H7 (cell line): ENCODE results near the gene TBC1D9B. TPM values are rescaled to one million over a fixed set of nuclear protein-coding genes. Genes with fewer than 3 reads are reported as not detected.

Source experiments
- DNase-seq: peaks from one replicate; pipeline ENCODE4 v3.0.0; 2012
- H3K27me3 ChIP-seq: 2 replicates; pipeline ENCODE4 v1.6.0; 2011; ENCODE audit warnings: mild to moderate bottlenecking, low read length; ENCODE audit not compliant: control insufficient read depth, insufficient read depth
- H3K36me3 ChIP-seq: replicated peaks from 2 replicates; pipeline ENCODE4 v1.5.1; 2011; ENCODE audit warnings: low read length; ENCODE audit not compliant: control insufficient read depth, insufficient read depth
- H3K4me3 ChIP-seq: 2 replicates; pipeline ENCODE4 v1.5.1; 2011; ENCODE audit warnings: low read depth, mild to moderate bottlenecking, control low read depth, low read length, moderate library complexity; ENCODE audit not compliant: insufficient read depth
- total RNA-seq: library from RNA; depleted of rRNA; stranded (reverse); fragments of >200 nt; shearing (Covaris generic); gene quantifications from 2 replicates; pipeline ENCODE4 v1.2.3, GENCODE V29; 2014

TBC1D9B gene
- total RNA-seq, 1 experiment from 2014 or later: 48.1 TPM

DNA sequence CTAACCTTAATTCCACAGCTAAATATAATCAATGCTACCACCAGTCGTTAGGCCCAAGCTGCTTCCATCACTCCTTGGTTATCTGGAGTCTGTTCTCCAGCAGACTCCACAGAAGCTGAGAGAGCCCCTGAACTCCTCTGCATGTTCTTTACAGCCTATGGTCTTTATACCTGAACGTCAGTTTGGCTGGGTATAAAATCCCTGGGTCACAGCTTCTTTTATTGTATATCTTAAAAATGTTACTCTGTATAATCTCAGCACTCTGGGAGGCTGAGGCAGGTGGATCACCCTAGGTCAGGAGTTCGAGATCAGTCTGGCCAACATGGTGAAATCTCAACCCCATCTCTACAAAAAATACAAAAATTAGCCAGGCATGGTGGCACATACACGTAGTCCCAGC, 25.4 kb downstream of the TBC1D9B start:
- Histone ChIP-seq H3K27me3 (no peaks in the 10 kb centered on the region), H3K36me3 (peaks cover 18% of the 10 kb centered on the region), H3K4me3 (no peak overlapping the region)
- no peak for DNase-seq

DNA sequence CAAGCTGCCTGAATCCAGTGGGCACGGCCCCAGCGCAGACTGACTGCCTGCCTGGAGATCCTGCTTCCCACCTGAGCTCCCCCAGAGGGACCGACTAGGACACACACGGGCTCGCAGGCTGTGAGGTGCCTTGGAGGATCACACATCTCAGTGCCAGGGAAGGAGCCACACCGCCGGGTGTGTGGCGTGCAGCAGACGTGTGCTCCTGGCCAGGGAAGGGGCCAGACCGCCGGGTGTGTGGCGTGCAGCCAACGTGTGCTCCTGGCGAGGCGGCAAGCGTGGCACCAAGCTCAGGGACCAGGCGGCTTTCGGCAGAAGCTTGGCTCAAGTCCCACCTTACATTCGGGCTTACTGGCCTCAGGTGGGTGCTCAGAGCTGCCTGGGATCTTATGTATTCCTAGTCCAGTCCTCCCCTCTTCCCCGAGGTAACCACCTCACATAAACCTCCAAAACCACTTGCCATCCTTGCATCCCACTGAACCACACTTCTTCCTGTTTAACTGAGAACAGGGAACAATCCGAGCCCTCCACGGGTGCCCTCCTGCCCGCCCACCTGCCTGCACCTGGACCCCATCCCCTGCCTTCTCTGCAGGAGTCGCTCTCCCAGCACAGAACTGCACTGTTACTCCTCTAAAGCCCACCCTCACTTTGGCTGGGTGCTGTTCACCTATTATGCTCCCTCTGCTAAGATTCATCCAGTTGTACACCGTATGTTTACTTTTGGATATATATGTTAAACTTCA, 26.7 kb downstream of the TBC1D9B start:
- DNase-seq: no peak
- Histone ChIP-seq H3K4me3 (no peak overlapping the region), H3K27me3 (no peaks in the 10 kb centered on the region), H3K36me3 (peaks cover 18% of the 10 kb centered on the region)

DNA sequence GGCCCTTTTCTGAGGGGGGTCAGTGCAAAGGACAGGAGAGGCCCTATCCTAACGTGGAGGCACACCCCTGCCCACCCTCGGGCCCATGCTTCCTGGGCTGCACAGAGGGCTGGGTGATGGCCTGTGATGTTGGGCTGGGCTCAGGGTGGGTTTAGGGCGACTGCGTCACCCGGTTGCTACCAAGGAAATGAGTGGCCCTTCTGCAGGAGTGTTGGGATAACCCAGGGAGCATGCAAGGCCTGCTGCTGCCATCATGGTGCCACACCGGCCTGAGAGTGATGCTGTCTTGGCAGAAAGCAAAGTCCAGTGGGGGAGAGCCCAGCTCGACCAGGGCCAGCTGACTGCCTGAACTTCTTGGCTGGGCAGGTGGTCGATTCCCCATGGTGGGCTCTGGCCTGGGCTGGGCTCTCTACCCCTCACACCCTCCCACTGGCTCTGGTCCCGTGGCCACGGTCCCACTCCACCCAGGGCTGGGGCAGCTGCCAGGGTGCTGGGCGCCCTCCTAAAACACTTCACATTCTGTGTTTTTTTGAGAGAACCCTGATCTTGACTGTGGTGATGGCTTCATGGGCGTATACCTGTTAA, 27.5 kb downstream of the TBC1D9B start:
- no peaks in the 10 kb centered on the region for H3K27me3 ChIP-seq
- DNase-seq: no peak
- H3K4me3 ChIP-seq: no peak overlapping the region
- peaks cover 16% of the 10 kb centered on the region for H3K36me3 ChIP-seq

DNA sequence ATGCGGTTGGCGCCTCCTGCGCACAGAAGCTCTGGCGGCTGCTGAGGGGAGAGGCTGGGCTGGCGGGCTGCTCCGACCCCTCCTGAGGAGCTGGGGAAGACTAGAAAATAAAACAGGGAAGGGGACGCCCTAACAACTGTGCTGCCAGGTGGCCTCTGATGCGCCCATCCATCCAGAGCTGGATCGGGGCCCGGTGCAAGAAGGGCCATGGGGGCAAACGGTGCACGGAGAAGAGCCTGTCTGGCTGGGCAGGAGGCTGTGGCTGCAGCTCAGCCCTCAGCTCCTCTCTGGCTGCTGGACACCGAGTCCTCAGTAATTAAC, 28.0 kb downstream of the TBC1D9B start:
- H3K27me3 ChIP-seq: no peaks in the 10 kb centered on the region
- H3K4me3 ChIP-seq: no peak overlapping the region
- DNase-seq: peak; percentile 60
- peaks cover 13% of the 10 kb centered on the region for H3K36me3 ChIP-seq

DNA sequence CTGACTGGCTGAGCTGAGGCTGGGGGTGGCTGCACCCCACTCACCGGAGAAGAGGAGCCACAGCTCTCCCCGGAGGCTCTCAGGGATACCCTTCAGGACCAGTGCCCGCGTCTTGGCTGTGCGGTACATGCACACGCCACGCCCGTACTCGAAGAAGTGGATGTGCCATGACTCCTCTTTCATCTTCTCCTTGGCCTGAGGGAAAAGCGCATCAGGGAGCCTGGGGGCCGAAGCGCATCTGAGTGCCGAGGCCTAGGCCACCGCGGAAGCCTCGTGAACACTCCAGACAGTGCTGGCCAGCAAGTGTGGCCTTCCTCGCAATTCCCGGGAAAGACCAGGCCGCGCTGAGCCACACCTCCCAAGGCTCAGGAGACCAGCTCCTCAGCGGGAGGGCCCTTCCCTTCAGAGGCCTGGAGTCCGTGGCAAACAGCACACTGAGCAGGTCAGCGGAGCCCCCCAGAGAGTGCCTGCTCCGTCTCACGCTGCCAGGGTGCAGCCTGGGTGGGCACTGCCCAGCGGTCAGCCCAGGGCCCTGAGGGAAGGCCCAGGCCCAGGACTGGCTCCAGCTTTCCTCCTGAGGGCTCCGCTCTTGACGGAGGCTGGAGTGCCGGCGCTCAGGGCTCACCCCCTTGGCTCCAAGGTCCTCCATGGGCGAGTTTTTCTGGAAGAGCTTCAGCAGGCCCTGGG, 28.6 kb downstream of the TBC1D9B start:
- H3K36me3 ChIP-seq: peaks cover 9% of the 10 kb centered on the region
- H3K4me3 ChIP-seq: no peak overlapping the region
- peak; percentile 67 for DNase-seq

DNA sequence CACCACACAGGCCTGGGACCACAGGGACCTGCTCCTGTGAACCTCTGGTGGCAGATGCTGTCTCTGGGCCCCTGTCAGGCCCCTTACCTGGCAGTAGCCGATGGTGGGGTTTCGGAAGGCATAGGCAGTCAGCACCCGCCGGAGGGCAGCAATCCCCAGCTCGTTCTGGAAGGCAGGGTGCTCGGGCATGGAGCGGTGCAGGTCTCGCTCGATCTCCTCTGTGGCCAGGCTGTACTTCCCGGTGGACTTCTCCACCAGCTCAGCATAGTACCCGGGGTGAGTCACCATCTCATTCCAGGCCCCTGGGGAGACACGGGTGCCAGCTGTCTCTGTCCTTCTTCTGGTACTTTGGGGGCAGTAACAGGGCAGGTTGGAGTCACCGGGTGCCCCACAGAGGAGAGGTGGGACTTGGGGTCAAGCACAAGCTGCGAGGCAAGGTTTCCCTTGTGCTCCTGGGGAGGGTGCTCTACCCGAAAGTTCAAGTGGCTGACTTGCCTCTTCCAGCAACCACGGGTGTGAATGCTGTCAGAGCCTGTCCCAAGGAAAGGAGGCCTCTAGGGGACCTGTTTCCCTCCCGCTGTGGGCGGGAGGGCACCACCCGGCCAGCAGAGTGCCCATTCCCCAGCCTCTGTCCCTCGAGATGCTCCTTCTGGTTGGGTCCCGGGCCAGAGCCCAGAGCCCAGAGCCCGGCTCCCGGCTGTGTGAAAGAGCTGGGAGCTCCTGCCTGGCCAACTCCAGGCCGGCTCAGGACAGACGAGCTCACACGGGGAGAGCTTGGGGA, 29.3 kb downstream of the TBC1D9B start:
- DNase-seq: peak; percentile 64

More for the DNA sequence above, 28.6 kb downstream of the TBC1D9B start:
- H3K27me3 ChIP-seq: no peaks in the 10 kb centered on the region

DNA sequence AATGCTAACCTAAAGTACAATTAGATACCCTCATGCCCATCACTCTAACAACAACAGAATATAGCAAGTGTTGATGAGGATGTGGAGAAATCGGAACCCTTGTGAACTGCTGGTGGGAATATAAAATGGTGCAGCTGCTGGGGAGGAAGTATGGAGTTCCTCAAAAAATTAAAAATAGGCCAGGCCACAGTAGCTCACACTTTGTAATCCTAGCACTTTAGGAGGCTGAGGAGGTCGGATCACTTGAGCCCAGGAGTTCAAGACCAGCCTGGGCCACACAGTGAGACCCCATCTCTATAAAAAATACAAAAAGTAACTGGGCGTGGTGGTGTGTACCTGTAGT, 31.1 kb downstream of the TBC1D9B start:
- no peak for DNase-seq
- no peak overlapping the region for H3K4me3 ChIP-seq
- no peaks in the 10 kb centered on the region for H3K27me3 ChIP-seq
- H3K36me3 ChIP-seq: peaks cover 7% of the 10 kb centered on the region

More for the DNA sequence above, 29.3 kb downstream of the TBC1D9B start:
- H3K4me3 ChIP-seq: no peak overlapping the region
- no peaks in the 10 kb centered on the region for H3K27me3 ChIP-seq
- peaks cover 5% of the 10 kb centered on the region for H3K36me3 ChIP-seq

DNA sequence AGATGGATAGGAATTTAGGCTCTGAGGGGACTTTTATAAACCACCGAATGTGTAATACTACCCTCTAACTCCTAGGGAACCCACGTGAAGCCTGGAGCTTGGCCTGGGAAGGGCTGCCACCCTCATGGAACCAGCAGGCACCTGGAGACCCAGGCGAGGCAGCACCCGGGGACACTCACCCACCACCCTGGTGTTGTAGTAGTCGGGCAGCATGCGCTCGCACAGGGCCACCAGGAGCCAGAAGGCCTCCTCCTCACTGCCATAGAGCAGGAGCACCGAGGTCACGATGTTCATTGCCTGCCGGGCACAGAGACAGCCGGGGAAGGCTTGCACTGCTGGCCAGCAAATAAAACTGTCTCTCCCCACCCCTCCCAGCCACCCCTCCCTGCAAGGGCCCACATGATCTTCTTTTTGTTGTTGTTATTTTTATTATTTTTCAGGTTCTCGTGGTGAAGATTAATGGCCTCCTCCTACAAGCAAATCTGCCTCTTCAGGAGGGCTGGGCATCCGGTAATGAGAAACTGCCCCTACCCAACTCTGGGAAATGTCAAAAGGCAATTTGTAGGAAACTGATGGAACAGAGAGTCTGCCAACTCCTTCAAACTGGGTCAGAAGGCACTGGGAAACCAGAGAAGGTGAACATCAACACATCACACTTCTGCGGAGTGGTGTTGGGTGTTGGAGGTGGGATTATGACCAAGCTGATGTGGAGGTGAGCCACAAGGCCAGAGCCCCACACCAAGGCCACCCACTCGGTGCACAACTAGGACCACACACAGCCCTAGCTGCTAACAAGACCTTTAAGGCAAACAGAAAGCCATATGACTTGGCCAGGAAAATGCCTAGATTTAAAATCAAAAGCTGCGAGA, 31.7 kb downstream of the TBC1D9B start:
- H3K27me3 ChIP-seq: no peaks in the 10 kb centered on the region
- peak; percentile 39 for DNase-seq
- no peak overlapping the region for H3K4me3 ChIP-seq
- peaks cover 9% of the 10 kb centered on the region for H3K36me3 ChIP-seq

DNA sequence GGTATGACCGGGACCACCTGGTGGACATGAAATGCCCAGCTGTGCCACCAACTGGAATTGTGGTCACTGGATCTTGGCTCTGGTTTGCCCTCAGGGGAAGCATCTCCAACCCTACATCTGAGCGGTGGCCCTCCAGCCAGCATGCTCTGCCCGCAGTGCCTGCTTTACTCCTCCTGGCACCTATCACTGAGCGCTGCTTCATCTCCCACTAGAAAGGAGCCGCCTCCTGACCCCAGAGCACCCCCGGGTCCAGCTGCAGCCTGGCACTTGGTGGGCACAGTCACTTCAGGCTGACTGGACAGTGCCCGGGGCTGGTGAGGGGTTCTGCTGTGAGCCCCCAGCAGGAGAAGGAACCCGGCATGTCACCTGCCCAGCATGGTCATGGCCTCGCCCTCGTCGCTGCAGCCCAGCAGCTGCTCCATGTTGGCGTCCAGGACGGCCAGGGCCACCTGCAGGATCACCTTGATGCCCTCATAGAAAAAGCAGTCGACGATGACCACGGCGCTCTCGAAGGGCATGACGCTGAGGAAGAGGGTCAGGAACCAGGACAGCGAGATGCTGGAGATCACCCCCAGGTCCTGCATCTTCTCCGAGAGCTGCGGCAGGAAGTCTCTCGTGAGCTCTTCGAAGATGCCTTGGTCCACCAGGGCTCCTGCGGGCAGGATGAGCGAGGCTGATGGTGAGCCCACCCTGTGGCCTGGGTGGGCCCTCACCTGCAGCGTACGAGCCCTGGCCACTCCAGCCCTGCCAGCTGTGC, 33.0 kb downstream of the TBC1D9B start:
- Histone ChIP-seq H3K27me3 (no peaks in the 10 kb centered on the region), H3K36me3 (peaks cover 11% of the 10 kb centered on the region), H3K4me3 (no peak overlapping the region)
- peak; percentile 44 for DNase-seq

DNA sequence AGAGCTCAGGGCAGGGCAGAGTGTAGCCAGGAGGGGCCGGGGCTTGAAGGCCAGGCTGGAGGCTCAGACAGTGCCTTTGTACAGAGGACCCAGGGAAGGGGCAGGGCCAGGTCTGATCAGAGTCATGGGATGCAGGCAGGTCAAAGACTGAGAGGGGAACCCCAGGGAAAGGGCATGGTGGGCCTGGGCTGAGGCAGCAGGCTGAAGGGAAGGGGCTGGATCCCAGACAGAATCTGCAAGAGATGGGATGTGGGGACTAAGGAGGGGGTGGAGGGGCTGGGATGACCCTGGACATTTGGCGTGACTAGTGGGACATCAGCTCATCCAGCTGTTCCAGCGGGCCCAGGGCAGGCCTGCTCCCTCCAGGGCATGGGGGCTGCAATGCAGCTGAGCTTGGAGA, 33.6 kb downstream of the TBC1D9B start:
- no peak for DNase-seq
- H3K36me3 ChIP-seq: peaks cover 11% of the 10 kb centered on the region
- H3K27me3 ChIP-seq: no peaks in the 10 kb centered on the region
- no peak overlapping the region for H3K4me3 ChIP-seq

DNA sequence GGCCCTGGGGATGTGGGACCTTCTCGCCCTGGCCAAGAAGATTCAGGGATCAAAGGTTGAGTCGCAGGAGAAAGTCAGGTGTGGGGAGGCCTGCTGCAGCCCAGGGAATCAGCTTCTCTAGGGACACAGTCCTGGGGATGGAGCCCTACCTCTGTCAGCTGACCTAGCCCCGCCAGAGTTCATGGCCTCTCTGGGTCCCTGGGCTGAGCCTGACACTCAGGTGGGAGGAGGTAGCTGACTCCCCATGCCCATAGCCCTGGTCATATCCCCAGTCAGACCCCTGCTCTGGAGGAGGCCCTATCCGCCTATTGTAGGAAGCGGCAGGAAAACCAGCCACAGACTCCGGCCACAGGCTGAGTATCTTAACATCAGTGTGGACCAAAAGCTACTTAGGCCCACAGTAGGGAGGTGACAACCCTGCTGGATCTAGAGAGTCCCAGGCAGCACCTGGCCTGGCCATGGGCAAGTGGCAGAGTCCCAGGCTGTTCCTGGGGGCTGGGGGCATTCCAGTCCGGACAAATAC, 34.0 kb downstream of the TBC1D9B start:
- DNase-seq: peak; percentile 41
- peaks cover 11% of the 10 kb centered on the region for H3K36me3 ChIP-seq
- no peak overlapping the region for H3K4me3 ChIP-seq
- no peaks in the 10 kb centered on the region for H3K27me3 ChIP-seq

DNA sequence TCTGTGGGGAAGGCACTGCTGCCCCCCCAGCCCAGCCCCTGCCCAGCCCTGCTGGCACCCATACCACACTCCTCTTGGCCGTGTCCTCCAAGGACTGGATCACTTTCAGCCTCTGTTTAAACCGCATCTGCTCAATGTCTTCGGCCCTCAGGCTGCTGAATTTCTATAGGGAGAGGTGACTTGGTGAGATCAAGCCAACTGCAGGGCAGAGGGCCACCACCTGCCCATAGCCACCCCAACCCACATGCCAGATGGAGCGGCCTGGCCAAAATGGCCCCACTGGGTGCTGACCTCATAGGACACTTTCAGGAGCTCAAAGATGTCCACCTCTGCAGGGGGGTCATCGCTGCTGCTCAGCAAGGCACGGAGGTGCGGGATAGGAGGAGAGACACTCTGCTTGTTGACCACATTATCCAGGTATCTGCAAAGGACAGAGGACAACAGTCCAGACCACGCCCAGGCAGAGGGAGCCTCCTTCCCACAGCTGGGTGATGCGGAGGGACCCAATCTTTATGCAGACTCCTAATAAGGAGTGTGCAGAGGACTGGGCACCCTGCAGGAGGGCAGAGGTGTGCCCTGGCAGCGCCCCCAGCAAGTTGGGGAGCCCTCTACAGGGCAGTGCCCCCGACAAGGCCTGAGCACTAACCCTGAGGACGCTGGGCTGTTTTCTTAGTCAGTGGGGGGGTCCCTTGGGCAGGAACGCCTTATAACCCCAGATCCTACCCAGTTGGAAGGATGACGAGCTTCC, 34.7 kb downstream of the TBC1D9B start:
- Histone ChIP-seq H3K36me3 (peaks cover 8% of the 10 kb centered on the region), H3K4me3 (no peak overlapping the region), H3K27me3 (no peaks in the 10 kb centered on the region)
- peak; percentile 30 for DNase-seq
